K562 (cell line): Measurements from ENCODE around the gene DPYSL3. TPM values are rescaled to one million over a fixed set of nuclear protein-coding genes. Genes with fewer than 3 reads are reported as not detected.

Source experiments
- ATAC-seq: fragments of 200-7000 bp; cut with Tn5 transposase; 3 replicates; pipeline ENCODE4 v1.9.1; 2020; ENCODE audit warnings: moderate library complexity
- BruUV-seq: library from RNA; stranded (reverse); fragments of 400-500 nt; replicated peaks from 2 replicates; lab custom pipeline; 2021; lab: Mats Ljungman, UMichigan
- CTCF ChIA-PET: fragments of 300-600 bp; formaldehyde crosslinking; extraction: SDS; loops from one replicate; lab custom pipeline; 2021; ENCODE audit warnings: low intra/inter-chr PET ratio; lab: Yijun Ruan, JAX
- POLR2A ChIA-PET: fragments of 300-600, 350-650 bp; sonication (Branson Sonifier 250); formaldehyde crosslinking; extraction: SDS; loops from one replicate; lab custom pipeline; 2021; ENCODE audit warnings: antibody characterized with exemption, inconsistent platforms; lab: Yijun Ruan, JAX
- DNase-seq, 4 experiments: peaks; one replicate each; pipeline versions ENCODE4 v3.0.0 to v3.0.0-alpha.2; 2011 to 2018; ENCODE audit warnings: low spot score in 3 of 4, mixed read lengths in 3 of 4; ENCODE audit errors: extremely low read depth in 1 of 4
- FAIRE-seq: peaks from 2 replicates; lab custom pipeline; 2011; peaks lifted over from hg19 to GRCh38; lab: Jason Lieb, UNC
- H2AFZ ChIP-seq: 2 replicates; pipeline ENCODE4 v1.6.0; 2011; ENCODE audit warnings: low read depth, low read length, control low read depth, inconsistent platforms
- H3K27ac ChIP-seq: fragments of 200-600 bp; 3 replicates; pipeline ENCODE4 v1.8.0; 2011; ENCODE audit warnings: low read depth, mild to moderate bottlenecking, control low read depth, inconsistent platforms, low read length, moderate library complexity, mixed read lengths; ENCODE audit errors: extremely low read depth
- H3K27me3 ChIP-seq, 2 experiments: fragments of 300-600 bp in 1 of 2; 2 replicates in 1 of 2; 3 replicates in 1 of 2; pipeline versions ENCODE4 v1.6.0 to v1.8.0; 2011; ENCODE audit warnings: inconsistent platforms in 2 of 2, low read length in 2 of 2, mild to moderate bottlenecking in 1 of 2, mixed read lengths in 1 of 2, moderate library complexity in 1 of 2; ENCODE audit not compliant: control insufficient read depth in 2 of 2, insufficient read depth in 2 of 2
- H3K36me3 ChIP-seq: fragments of 300-600 bp; 3 replicates; pipeline ENCODE4 v1.8.0; 2011; ENCODE audit warnings: mild to moderate bottlenecking, low read length, inconsistent platforms; ENCODE audit not compliant: control insufficient read depth, insufficient read depth
- H3K4me1 ChIP-seq, 2 experiments: fragments of 200-600 bp in 1 of 2; replicated peaks in 1 of 2; 2 replicates in 1 of 2; 3 replicates in 1 of 2; pipeline versions ENCODE4 v1.5.1 to v1.8.0; 2011; ENCODE audit warnings: inconsistent platforms in 2 of 2, low read length in 2 of 2, mild to moderate bottlenecking in 1 of 2, mixed read lengths in 1 of 2, moderate library complexity in 1 of 2; ENCODE audit not compliant: control insufficient read depth in 2 of 2, insufficient read depth in 2 of 2
- H3K4me2 ChIP-seq: 2 replicates; pipeline ENCODE4 v1.6.1; 2011; ENCODE audit warnings: low read length, control low read depth, inconsistent platforms, mixed read lengths; ENCODE audit not compliant: insufficient read depth
- H3K4me3 ChIP-seq: fragments of 200-600 bp; sonication (generic), shearing (Covaris generic); 2 replicates; pipeline ENCODE4 v1.5.1; 2016; ENCODE audit warnings: control low read depth, inconsistent platforms
- H3K79me2 ChIP-seq: fragments of 200-600 bp; 3 replicates; pipeline ENCODE4 v1.8.0; 2011; ENCODE audit warnings: low read length, inconsistent platforms; ENCODE audit not compliant: control insufficient read depth, insufficient read depth
- H3K9ac ChIP-seq, 2 experiments: 2 replicates each; pipeline versions ENCODE4 v1.6.0 to v1.6.1; 2011; ENCODE audit warnings: low read depth in 2 of 2, low read length in 2 of 2, control low read depth in 1 of 2, inconsistent platforms in 1 of 2, mild to moderate bottlenecking in 1 of 2, mixed read lengths in 1 of 2; ENCODE audit not compliant: insufficient read depth in 1 of 2
- H3K9me1 ChIP-seq: one replicate; pipeline ENCODE4 v1.6.0; 2011; ENCODE audit warnings: inconsistent platforms, mild to moderate bottlenecking, low read length, moderate library complexity; ENCODE audit not compliant: control insufficient read depth, insufficient read depth
- H3K9me3 ChIP-seq: replicated peaks from 2 replicates; pipeline ENCODE4 v1.5.1; 2011; ENCODE audit warnings: low read depth, low read length, inconsistent platforms; ENCODE audit not compliant: control insufficient read depth, insufficient read depth
- H4K20me1 ChIP-seq: replicated peaks from 2 replicates; pipeline ENCODE4 v1.6.1; 2011; ENCODE audit warnings: low read length, inconsistent platforms, mixed read lengths; ENCODE audit not compliant: control insufficient read depth, insufficient read depth
- BCL6 ChIP-seq: fragments of 250-450 bp; sonication (Bioruptor Pico); IDR thresholded peaks from 2 replicates; pipeline ENCODE4 v1.4.0; 2020
- GTF2F1 ChIP-seq: IDR thresholded peaks from 2 replicates; pipeline ENCODE4 v1.6.1; 2011; ENCODE audit warnings: low read depth, low read length, improper control_type of control experiment
- JUN ChIP-seq, 2 experiments: sonication (generic) in 1 of 2; formaldehyde crosslinking in 1 of 2; IDR thresholded peaks; 2 replicates each; pipeline versions ENCODE4 v1.6.1 to v1.8.0; 2012 to 2022; ENCODE audit warnings: borderline replicate concordance in 2 of 2, mild to moderate bottlenecking in 2 of 2, improper control_type of control experiment in 1 of 2, low read depth in 1 of 2, low read length in 1 of 2, missing genetic modification reagents in 1 of 2
- SMARCB1 ChIP-seq: IDR thresholded peaks from 2 replicates; pipeline ENCODE4 v1.6.1; 2011; ENCODE audit warnings: improper control_type of control experiment, low read depth; ENCODE audit not compliant: insufficient read length
- ZNF778 ChIP-seq: fragments of 450-650 bp; formaldehyde crosslinking; IDR thresholded peaks from 2 replicates; pipeline ENCODE4 v1.4.0; 2020; ENCODE audit warnings: mild to moderate bottlenecking, moderate library complexity
- WGBS: fragments of 100-300 bp; shearing (Covaris generic); methylation state at CpG from one replicate; pipeline ENCODE4 v1.1.6; 2016; ENCODE audit warnings: low coverage, mixed read lengths; ENCODE audit not compliant: insufficient coverage; ENCODE audit errors: missing lambda C conversion rate; 5-methylcytosine and 5-hydroxymethylcytosine counted together
- in situ Hi-C: fragments of 300-500 bp; cut with MboI; formaldehyde crosslinking; loops from 4 replicates; pipeline ENCODE4 v1.15.0; 2018; ENCODE audit warnings: inconsistent platforms, mixed read lengths
- intact Hi-C: fragments of 100-400 bp; cut with micrococcal nuclease; formaldehyde crosslinking; loops from 2 replicates; pipeline ENCODE4 v1.14.2; 2022
- polyA plus RNA-seq, 8 experiments: library from polyadenylated mRNA; depleted of rRNA in 4 of 8; stranded (reverse) in 5 of 8; unstranded in 3 of 8; fragments of >200 nt; fragmentation: Nextera tagmentation in 2 of 8; fragmentation: Illumina TruSeq in 1 of 8; extraction: Ambion mirVana in 2 of 8; extraction: Trizol in 1 of 8; gene quantifications; 2 replicates each; pipeline versions ENCODE4 v1.2.1 to v1.2.3, GENCODE V29; 2011 to 2014; ENCODE audit warnings: inconsistent platforms in 1 of 8, missing spikeins in 1 of 8
- total RNA-seq, 7 experiments: library from RNA; depleted of rRNA in 6 of 7; stranded (reverse); fragments of >200 nt in 6 of 7; fragmentation: Illumina TruSeq in 2 of 7; extraction: Trizol in 2 of 7; gene quantifications; 2 replicates each; pipeline versions ENCODE4 v1.2.1 to v1.2.3, GENCODE V29; 2011 to 2021; ENCODE audit warnings: low replicate concordance in 1 of 7
- TF ChIP-seq, protein P1 (sequence below): sonication (generic); formaldehyde crosslinking; IDR thresholded peaks from 2 replicates; pipeline ENCODE4 v1.9.0; 2022; ENCODE audit warnings: mild to moderate bottlenecking, missing genetic modification reagents
- TF ChIP-seq, protein P2 (sequence below): IDR thresholded peaks from 3 replicates; pipeline ENCODE4 v1.6.1; 2011; ENCODE audit warnings: borderline replicate concordance, mild to moderate bottlenecking; ENCODE audit not compliant: insufficient read length, insufficient read depth
- TF ChIP-seq, protein P3 (sequence below): fragments of 250-450 bp; sonication (Bioruptor Pico); IDR thresholded peaks from 2 replicates; pipeline ENCODE4 v1.5.1; 2021; ENCODE audit warnings: mild to moderate bottlenecking

DPYSL3 gene
- total and polyA plus RNA-seq, 9 of the 15 experiments (the other 6 are each of a cell fraction or from before 2014, with no cell fraction given) = 0.07 to 0.55 TPM; not detected in 7

DNA sequence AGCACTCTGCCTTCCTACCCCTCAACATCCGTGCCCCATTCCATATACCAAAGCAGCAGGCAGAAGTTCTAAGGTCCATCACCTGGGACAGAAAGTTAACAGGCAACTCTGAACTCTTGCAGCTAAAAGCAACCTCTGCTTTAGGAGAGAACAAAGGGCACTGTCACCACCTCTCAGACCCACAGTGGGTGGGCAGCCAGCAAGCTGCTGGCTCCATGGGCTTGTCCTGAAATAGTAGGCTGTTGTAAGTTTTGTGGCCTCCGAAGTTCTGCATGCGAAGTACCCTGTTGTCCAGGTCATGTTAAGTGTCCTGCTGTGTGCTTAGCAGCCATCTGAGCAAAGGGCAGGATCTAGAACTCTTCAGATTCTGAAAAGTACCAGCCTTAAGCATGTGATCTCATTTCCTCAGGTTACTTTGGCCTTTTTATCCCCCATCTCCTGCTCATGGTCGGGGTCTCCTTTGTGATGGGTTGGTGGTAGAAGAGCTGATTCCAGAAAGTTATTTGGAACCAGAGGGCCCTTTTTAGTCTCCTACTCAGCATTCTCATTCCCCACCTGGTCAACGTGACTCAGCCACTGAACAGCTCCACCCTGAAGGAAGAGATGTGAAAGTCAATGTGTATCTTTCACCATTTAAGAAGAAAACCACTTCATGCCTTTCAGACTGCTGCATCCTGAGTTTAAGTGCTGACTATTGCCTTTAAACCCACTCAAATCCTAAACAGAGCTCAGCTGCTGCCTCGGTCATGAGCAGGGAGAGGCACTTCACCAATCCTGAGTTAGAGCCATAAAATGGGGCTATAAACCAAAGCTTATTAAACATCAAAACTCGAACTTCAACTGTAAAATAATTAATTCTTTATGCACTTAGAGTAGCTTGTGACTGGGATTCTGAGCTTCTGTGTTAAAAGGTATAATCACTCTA is 121.4 kb downstream of the DPYSL3 start:
- H3K79me2 ChIP-seq = no peaks in the 10 kb centered on the region
- no peak for DNase-seq
- no peak overlapping the region for H3K27ac ChIP-seq
- POLR2A ChIA-PET = interaction anchor here (0.7 kb wide), 1 partner anchor 119 kb away, joined by 3 read pairs; no protein-coding TSS in a partner anchor
- no peak overlapping the region for H3K4me3 ChIP-seq
- WGBS = under 1% methylated on average over 7 of the region's 7 CpGs
- intact Hi-C loops (no loop called here), in situ Hi-C loops (no loop called here)
- H2AFZ ChIP-seq = no peak overlapping the region
- no peaks in the 10 kb centered on the region for H3K4me1 ChIP-seq
- no peaks in the 10 kb centered on the region for H3K9me3 ChIP-seq
- H3K4me2 ChIP-seq = no peak overlapping the region
- no TSS peak for BruUV-seq
- FAIRE-seq = no peak
- no peak for ATAC-seq
- H4K20me1 ChIP-seq = no peaks in the 10 kb centered on the region
- TF ChIP-seq BCL6 (CRISPR knock-in tag) = no peak
- TF ChIP-seq, protein P1, sequence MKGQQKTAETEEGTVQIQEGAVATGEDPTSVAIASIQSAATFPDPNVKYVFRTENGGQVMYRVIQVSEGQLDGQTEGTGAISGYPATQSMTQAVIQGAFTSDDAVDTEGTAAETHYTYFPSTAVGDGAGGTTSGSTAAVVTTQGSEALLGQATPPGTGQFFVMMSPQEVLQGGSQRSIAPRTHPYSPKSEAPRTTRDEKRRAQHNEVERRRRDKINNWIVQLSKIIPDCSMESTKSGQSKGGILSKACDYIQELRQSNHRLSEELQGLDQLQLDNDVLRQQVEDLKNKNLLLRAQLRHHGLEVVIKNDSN (CRISPR knock-in tag) = no peak
- CTCF ChIA-PET = no interaction called here
- H3K27me3 ChIP-seq = no peaks in the 10 kb centered on the region
- no peak overlapping the region for H3K9ac ChIP-seq
- no peaks in the 10 kb centered on the region for H3K36me3 ChIP-seq
- no peaks in the 10 kb centered on the region for H3K9me1 ChIP-seq

DNA sequence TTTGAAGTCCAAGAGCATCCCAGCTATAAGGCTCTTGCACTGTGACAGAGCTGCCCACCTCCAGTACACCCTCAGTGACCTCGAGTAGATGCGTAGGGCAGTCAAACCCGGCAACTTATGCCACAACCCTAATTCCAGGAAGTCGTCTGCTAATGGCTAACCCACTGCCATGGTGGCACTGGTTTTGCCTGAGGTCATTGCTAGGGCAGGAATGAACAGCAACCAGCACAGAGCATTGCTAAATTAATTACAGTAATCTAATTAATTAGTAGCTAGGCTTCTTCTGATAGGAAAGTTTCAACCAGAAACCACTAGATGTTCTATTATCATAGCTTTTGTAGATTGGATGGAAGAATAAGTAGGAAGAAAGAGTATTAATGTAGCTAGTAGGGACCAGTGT is 122.8 kb downstream of the DPYSL3 start:
- TF ChIP-seq, protein P2, sequence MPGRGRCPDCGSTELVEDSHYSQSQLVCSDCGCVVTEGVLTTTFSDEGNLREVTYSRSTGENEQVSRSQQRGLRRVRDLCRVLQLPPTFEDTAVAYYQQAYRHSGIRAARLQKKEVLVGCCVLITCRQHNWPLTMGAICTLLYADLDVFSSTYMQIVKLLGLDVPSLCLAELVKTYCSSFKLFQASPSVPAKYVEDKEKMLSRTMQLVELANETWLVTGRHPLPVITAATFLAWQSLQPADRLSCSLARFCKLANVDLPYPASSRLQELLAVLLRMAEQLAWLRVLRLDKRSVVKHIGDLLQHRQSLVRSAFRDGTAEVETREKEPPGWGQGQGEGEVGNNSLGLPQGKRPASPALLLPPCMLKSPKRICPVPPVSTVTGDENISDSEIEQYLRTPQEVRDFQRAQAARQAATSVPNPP = no peak
- TF ChIP-seq GTF2F1 (no peak), JUN (IDR thresholded peaks at IDR 0.05; ENCODE audit: borderline replicate concordance, low read depth, low read length) (no peak), JUN (CRISPR knock-in tag; IDR thresholded peaks at IDR 0.05; ENCODE audit: borderline replicate concordance) (no peak), ZNF778 (no peak), SMARCB1 (no peak)
- TF ChIP-seq, protein P3, sequence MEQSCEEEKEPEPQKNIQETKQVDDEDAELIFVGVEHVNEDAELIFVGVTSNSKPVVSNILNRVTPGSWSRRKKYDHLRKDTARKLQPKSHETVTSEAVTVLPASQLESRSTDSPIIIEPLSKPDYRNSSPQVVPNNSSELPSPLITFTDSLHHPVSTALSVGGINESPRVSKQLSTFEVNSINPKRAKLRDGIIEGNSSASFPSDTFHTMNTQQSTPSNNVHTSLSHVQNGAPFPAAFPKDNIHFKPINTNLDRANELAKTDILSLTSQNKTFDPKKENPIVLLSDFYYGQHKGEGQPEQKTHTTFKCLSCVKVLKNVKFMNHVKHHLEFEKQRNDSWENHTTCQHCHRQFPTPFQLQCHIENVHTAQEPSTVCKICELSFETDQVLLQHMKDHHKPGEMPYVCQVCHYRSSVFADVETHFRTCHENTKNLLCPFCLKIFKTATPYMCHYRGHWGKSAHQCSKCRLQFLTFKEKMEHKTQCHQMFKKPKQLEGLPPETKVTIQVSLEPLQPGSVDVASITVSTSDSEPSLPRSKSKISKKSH (CRISPR knock-in tag) = no peak
- ChIA-PET CTCF (no interaction called here), POLR2A (no interaction called here)
- FAIRE-seq = no peak
- BruUV-seq = no TSS peak
- Histone ChIP-seq H3K27me3 (no peaks in the 10 kb centered on the region), H3K4me1 (no peaks in the 10 kb centered on the region), H3K9me1 (no peaks in the 10 kb centered on the region), H4K20me1 (no peaks in the 10 kb centered on the region), H3K4me2 (no peak overlapping the region), H3K27ac (no peak overlapping the region), H3K4me3 (no peak overlapping the region), H2AFZ (no peak overlapping the region), H3K36me3 (no peaks in the 10 kb centered on the region), H3K9me3 (no peaks in the 10 kb centered on the region), H3K9ac (no peak overlapping the region), H3K79me2 (no peaks in the 10 kb centered on the region)
- no peak for DNase-seq
- ATAC-seq = no peak
- WGBS = 0% methylated on average over 4 of the region's 4 CpGs
- intact Hi-C loops (no loop called here), in situ Hi-C loops (no loop called here)
